SIG-M5 (cell line): Measurements from ENCODE around the gene MYLK2.

ENCODE experiments used
- DNase-seq: peaks from one replicate; lab custom pipeline; 2025; lab: John Stamatoyannopoulos, UW

MYLK2 gene

GRCh38 chr20:31872406-31872805, 53.2 kb downstream of the MYLK2 start:
- DNase-seq: no peak

- no peak for DNase-seq
Observed at GRCh38 chr20:31875671-31876070, 56.5 kb downstream of the MYLK2 start.

GRCh38 chr20:31877684-31878083, 58.5 kb downstream of the MYLK2 start:
- DNase-seq: no peak

- DNase-seq: peak; percentile 64
Observed at GRCh38 chr20:31879143-31879987, 60.2 kb downstream of the MYLK2 start.

- DNase-seq: no peak
Observed at GRCh38 chr20:31881945-31882344, 62.8 kb downstream of the MYLK2 start.

GRCh38 chr20:31883829-31884228, 64.7 kb downstream of the MYLK2 start:
- no peak for DNase-seq
